Measurements from ENCODE around the gene CAMTA1.

The CAMTA1 gene

DNA sequence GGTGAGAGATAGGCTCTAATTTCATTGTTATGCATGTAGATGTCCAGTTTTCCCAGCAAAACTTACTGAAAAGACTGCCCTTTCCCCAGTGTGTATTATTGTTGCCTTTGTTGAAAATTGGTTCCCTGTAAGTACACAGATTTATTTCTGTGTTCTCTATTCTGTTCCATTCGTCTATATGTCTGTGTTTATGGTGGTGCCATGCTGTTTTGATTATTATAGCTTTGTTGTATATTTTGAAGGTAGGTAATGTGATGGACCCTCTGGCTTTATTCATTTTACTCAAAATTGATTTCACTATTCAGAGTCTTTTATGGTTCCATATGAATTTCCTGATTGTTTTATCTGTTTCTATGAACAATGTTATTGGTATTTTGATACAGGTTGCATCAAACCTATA is 610.0 kb downstream of the CAMTA1 start:
- Histone ChIP-seq H4K20me1 (ENCODE audit: low read depth, low read length) (no peaks in the 10 kb centered on the region), H3K4me3 (ENCODE audit: insufficient read depth, low read length, poor library complexity, severe bottlenecking) (no peak overlapping the region), H3K4me2 (ENCODE audit: low read depth, low read length, poor library complexity, severe bottlenecking) (no peak overlapping the region), H3K9me2 (replicated peaks; ENCODE audit: insufficient read depth, low read length) (no peaks in the 10 kb centered on the region), H3K9me3 (ENCODE audit: insufficient read depth, low read length) (no peaks in the 10 kb centered on the region), H3K27ac (ENCODE audit: low read depth, low read length) (no peak overlapping the region), H3K79me2 (ENCODE audit: insufficient read depth, low read length) (no peaks in the 10 kb centered on the region), H3K36me3 (ENCODE audit: low read length) (no peaks in the 10 kb centered on the region), H3K27me3 (ENCODE audit: low read length) (no peaks in the 10 kb centered on the region; the same call in 1 of the 2 replicates), H3K9ac (ENCODE audit: low read length) (no peak overlapping the region), H2AFZ (ENCODE audit: low read depth, low read length, severe bottlenecking) (no peak overlapping the region), H3F3A (ENCODE audit: insufficient read depth) (no peaks in the 10 kb centered on the region)
- TF ChIP-seq EZH2phosphoT487 (conservative IDR thresholded peaks at IDR 0.05; ENCODE audit: low read length) (no peak), CTCF (IDR thresholded peaks at IDR 0.05; ENCODE audit: insufficient read depth, low read length, poor library complexity, severe bottlenecking) (no peak)

DNA sequence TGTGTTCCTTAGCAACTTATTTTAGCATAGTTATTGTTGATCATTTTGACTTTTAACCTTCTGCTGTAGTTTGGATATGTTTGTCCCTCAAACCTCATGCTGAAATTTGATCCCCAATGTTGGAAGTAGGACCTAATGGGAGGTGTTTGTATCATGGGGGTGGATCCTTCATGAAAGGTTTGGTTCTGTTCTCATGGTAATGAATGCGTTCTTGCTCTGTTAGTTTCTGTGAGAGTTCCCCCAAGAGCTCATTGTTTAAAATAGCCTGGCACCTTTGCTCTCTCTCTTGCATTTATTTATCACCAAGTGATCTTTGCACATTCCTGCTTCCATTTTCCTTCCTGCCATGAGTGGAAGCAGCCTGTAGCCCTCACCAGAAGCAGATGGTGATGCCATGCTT is 613.7 kb downstream of the CAMTA1 start:
- Histone ChIP-seq H3K9ac (ENCODE audit: low read length) (no peak overlapping the region), H3K27ac (ENCODE audit: low read depth, low read length) (no peak overlapping the region), H3K9me3 (ENCODE audit: insufficient read depth, low read length) (no peaks in the 10 kb centered on the region), H3K79me2 (ENCODE audit: insufficient read depth, low read length) (no peaks in the 10 kb centered on the region), H3K27me3 (ENCODE audit: low read length) (no peaks in the 10 kb centered on the region; the same call in 1 of the 2 replicates), H2AFZ (ENCODE audit: low read depth, low read length, severe bottlenecking) (no peak overlapping the region), H3K4me2 (ENCODE audit: low read depth, low read length, poor library complexity, severe bottlenecking) (no peak overlapping the region), H3K9me2 (replicated peaks; ENCODE audit: insufficient read depth, low read length) (no peaks in the 10 kb centered on the region), H4K20me1 (ENCODE audit: low read depth, low read length) (no peaks in the 10 kb centered on the region), H3K4me3 (ENCODE audit: insufficient read depth, low read length, poor library complexity, severe bottlenecking) (no peak overlapping the region), H3F3A (ENCODE audit: insufficient read depth) (no peaks in the 10 kb centered on the region), H3K36me3 (ENCODE audit: low read length) (no peaks in the 10 kb centered on the region)
- TF ChIP-seq EZH2phosphoT487 (conservative IDR thresholded peaks at IDR 0.05; ENCODE audit: low read length) = no peak

DNA sequence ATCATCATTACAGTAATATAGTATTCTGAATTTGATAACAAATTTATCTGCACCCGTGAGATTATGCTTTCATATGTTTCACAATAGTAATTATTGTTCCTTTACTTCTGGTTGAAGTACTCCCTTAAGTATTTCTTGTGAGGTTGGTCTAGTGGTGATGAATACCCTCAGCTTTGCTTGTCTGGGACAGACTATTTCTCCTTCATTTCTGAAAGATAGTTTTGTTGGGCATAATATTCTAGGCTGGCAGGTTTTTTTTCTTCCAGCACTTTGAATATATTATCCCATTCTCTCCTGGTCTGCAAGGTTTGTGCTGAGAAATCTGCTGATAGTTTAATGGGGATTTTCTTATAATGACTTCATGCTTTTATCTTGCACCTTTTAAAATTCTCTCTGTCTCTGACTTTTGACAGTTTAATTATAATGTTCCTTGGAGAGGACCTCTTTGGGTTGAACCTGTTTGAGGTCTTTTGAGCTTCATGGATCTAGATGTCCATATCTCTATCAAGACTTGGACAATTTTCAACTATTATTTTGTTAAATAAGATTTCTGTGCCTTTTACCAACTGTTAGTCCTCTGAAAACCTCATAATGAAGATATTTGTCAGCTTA is 614.4 kb downstream of the CAMTA1 start:
- Histone ChIP-seq H3K9me2 (replicated peaks; ENCODE audit: insufficient read depth, low read length) (no peaks in the 10 kb centered on the region), H4K20me1 (ENCODE audit: low read depth, low read length) (no peaks in the 10 kb centered on the region), H3K9ac (ENCODE audit: low read length) (no peak overlapping the region), H3K9me3 (ENCODE audit: insufficient read depth, low read length) (no peaks in the 10 kb centered on the region), H3K36me3 (ENCODE audit: low read length) (no peaks in the 10 kb centered on the region), H3K27ac (ENCODE audit: low read depth, low read length) (no peak overlapping the region), H2AFZ (ENCODE audit: low read depth, low read length, severe bottlenecking) (no peak overlapping the region), H3F3A (ENCODE audit: insufficient read depth) (no peaks in the 10 kb centered on the region), H3K27me3 (ENCODE audit: low read length) (no peaks in the 10 kb centered on the region; the same call in 1 of the 2 replicates), H3K4me3 (ENCODE audit: insufficient read depth, low read length, poor library complexity, severe bottlenecking) (no peak overlapping the region), H3K79me2 (ENCODE audit: insufficient read depth, low read length) (no peaks in the 10 kb centered on the region), H3K4me2 (ENCODE audit: low read depth, low read length, poor library complexity, severe bottlenecking) (no peak overlapping the region)
- TF ChIP-seq CTCF (IDR thresholded peaks at IDR 0.05; ENCODE audit: insufficient read depth, low read length, poor library complexity, severe bottlenecking) = no peak

GRCh38 chr1:7400566-7400965 is 615.3 kb downstream of the CAMTA1 start:
- Histone ChIP-seq H3K9me3 (ENCODE audit: insufficient read depth, low read length) (no peaks in the 10 kb centered on the region), H3K9ac (ENCODE audit: low read length) (no peak overlapping the region), H4K20me1 (ENCODE audit: low read depth, low read length) (no peaks in the 10 kb centered on the region), H3F3A (ENCODE audit: insufficient read depth) (no peaks in the 10 kb centered on the region), H3K79me2 (ENCODE audit: insufficient read depth, low read length) (no peaks in the 10 kb centered on the region), H3K27ac (ENCODE audit: low read depth, low read length) (no peak overlapping the region), H3K4me3 (ENCODE audit: insufficient read depth, low read length, poor library complexity, severe bottlenecking) (no peak overlapping the region), H3K9me2 (replicated peaks; ENCODE audit: insufficient read depth, low read length) (no peaks in the 10 kb centered on the region), H3K4me2 (ENCODE audit: low read depth, low read length, poor library complexity, severe bottlenecking) (no peak overlapping the region), H3K36me3 (ENCODE audit: low read length) (no peaks in the 10 kb centered on the region), H2AFZ (ENCODE audit: low read depth, low read length, severe bottlenecking) (no peak overlapping the region), H3K27me3 (ENCODE audit: low read length) (no peaks in the 10 kb centered on the region; the same call in 1 of the 2 replicates)
- TF ChIP-seq EZH2phosphoT487 (conservative IDR thresholded peaks at IDR 0.05; ENCODE audit: low read length) (no peak), CTCF (IDR thresholded peaks at IDR 0.05; ENCODE audit: insufficient read depth, low read length, poor library complexity, severe bottlenecking) (no peak)

Measured in SU-DHL-6 (cell line).